Erythroblast (primary cell): Measurements from ENCODE around the gene METAP1.

ENCODE experiments used
- GATA1 ChIP-seq: IDR thresholded peaks from 2 replicates; pipeline ENCODE4 v1.6.1; 2011; ENCODE audit warnings: low read depth, mild to moderate bottlenecking, control low read depth, low read length, moderate library complexity
- POLR2A ChIP-seq: IDR thresholded peaks from 2 replicates; pipeline ENCODE4 v1.6.1; 2011; ENCODE audit warnings: mild to moderate bottlenecking, low read length

- TF ChIP-seq POLR2A (no peak), GATA1 (no peak)
Measured at GRCh38 chr4:99052902-99053301, 57.4 kb downstream of the METAP1 start.
